Neural cell (in vitro differentiated cells): Measurements from ENCODE around the gene CDH20. TPM values are rescaled to one million over a fixed set of nuclear protein-coding genes. Genes with fewer than 3 reads are reported as not detected.

Source experiments
- H2AFZ ChIP-seq: fragments of 200-600, 300-800 bp; sonication (generic), shearing (Covaris generic); 2 replicates; pipeline ENCODE4 v1.6.0; 2014; ENCODE audit warnings: low read depth, mild to moderate bottlenecking, antibody characterized with exemption, low read length, moderate library complexity
- H3F3A ChIP-seq: fragments of 200-600 bp; shearing (Covaris generic); 2 replicates; pipeline ENCODE4 v1.6.1; 2016; ENCODE audit warnings: mild to moderate bottlenecking, moderate library complexity, mixed read lengths, antibody characterized with exemption, low read length; ENCODE audit not compliant: insufficient read depth, poor library complexity, severe bottlenecking
- H3K27ac ChIP-seq: fragments of 200-600, 300-800 bp; sonication (generic), shearing (Covaris generic); 2 replicates; pipeline ENCODE4 v1.5.1; 2014; ENCODE audit warnings: mild to moderate bottlenecking, low read length, moderate library complexity
- H3K27me3 ChIP-seq: fragments of 300-800, 200-600 bp; sonication (generic), shearing (Covaris generic); 2 replicates; pipeline ENCODE4 v1.6.0; 2014; ENCODE audit warnings: mild to moderate bottlenecking, low read depth, low read length, moderate library complexity; ENCODE audit not compliant: insufficient read depth
- H3K36me3 ChIP-seq: fragments of 300-800, 200-600 bp; sonication (generic), shearing (Covaris generic); 2 replicates; pipeline ENCODE4 v1.5.1; 2014; ENCODE audit warnings: mild to moderate bottlenecking, antibody characterized with exemption, low read length, moderate library complexity; ENCODE audit not compliant: insufficient read depth
- H3K4me2 ChIP-seq: fragments of 300-800, 200-600 bp; sonication (generic), shearing (Covaris generic); 2 replicates; pipeline ENCODE4 v1.6.0; 2014; ENCODE audit warnings: mild to moderate bottlenecking, low read length
- H3K4me3 ChIP-seq: fragments of 300-800, 200-600 bp; sonication (generic), shearing (Covaris generic); 2 replicates; pipeline ENCODE4 v1.5.1; 2014; ENCODE audit warnings: mild to moderate bottlenecking, low read length, moderate library complexity
- H3K79me2 ChIP-seq: fragments of 200-600 bp; shearing (Covaris generic); replicated peaks from 2 replicates; pipeline ENCODE4 v1.6.0; 2014; ENCODE audit warnings: mild to moderate bottlenecking, low read length, moderate library complexity; ENCODE audit not compliant: insufficient read depth
- H3K9ac ChIP-seq: fragments of 300-800, 200-600 bp; sonication (generic), shearing (Covaris generic); 2 replicates; pipeline ENCODE4 v1.6.1; 2016; ENCODE audit warnings: mild to moderate bottlenecking, low read length, mixed read lengths
- H3K9me2 ChIP-seq: fragments of 200-600 bp; shearing (Covaris generic); 2 replicates; pipeline ENCODE4 v1.6.1; 2016; ENCODE audit warnings: mild to moderate bottlenecking, low read length, mixed read lengths; ENCODE audit not compliant: insufficient read depth
- H3K9me3 ChIP-seq: fragments of 200-600, 300-800 bp; sonication (generic), shearing (Covaris generic); 2 replicates; pipeline ENCODE4 v1.6.1; 2016; ENCODE audit warnings: mild to moderate bottlenecking, mixed run types, low read length, moderate library complexity, mixed read lengths
- H4K20me1 ChIP-seq: fragments of 200-600 bp; shearing (Covaris generic); 2 replicates; pipeline ENCODE4 v1.6.1; 2016; ENCODE audit warnings: mild to moderate bottlenecking, mixed run types; ENCODE audit not compliant: insufficient read depth
- CTCF ChIP-seq: fragments of 450-650 bp; IDR thresholded peaks from 2 replicates; pipeline ENCODE4 v1.5.1; 2014; ENCODE audit warnings: antibody characterized with exemption, mild to moderate bottlenecking, moderate library complexity; ENCODE audit not compliant: poor library complexity, severe bottlenecking
- EP300 ChIP-seq: fragments of 450-650 bp; conservative IDR thresholded peaks from 2 replicates; pipeline ENCODE4 v1.6.1; 2014; ENCODE audit warnings: antibody characterized with exemption, mild to moderate bottlenecking, moderate library complexity; ENCODE audit not compliant: poor library complexity, severe bottlenecking
- EZH2 ChIP-seq: fragments of 200-600, 300-800 bp; shearing (Covaris generic), sonication (generic); IDR thresholded peaks from 2 replicates; pipeline ENCODE4 v1.6.1; 2014; ENCODE audit warnings: antibody characterized with exemption, low read length, borderline replicate concordance, mild to moderate bottlenecking; ENCODE audit not compliant: insufficient read depth, poor library complexity, severe bottlenecking
- MXI1 ChIP-seq: fragments of 450-650 bp; conservative IDR thresholded peaks from 2 replicates; pipeline ENCODE4 v1.6.1; 2014; ENCODE audit warnings: antibody characterized with exemption, mild to moderate bottlenecking; ENCODE audit not compliant: poor library complexity, severe bottlenecking
- POLR2AphosphoS5 ChIP-seq: IDR thresholded peaks from 2 replicates; pipeline ENCODE4 v1.6.1; 2012
- RAD21 ChIP-seq: fragments of 450-650 bp; conservative IDR thresholded peaks from 2 replicates; pipeline ENCODE4 v1.6.1; 2014; ENCODE audit warnings: antibody characterized with exemption, mild to moderate bottlenecking, moderate library complexity
- REST ChIP-seq: IDR thresholded peaks from 2 replicates; pipeline ENCODE4 v1.6.1; 2012; ENCODE audit warnings: borderline replicate concordance
- SMC3 ChIP-seq: fragments of 450-650 bp; conservative IDR thresholded peaks from 2 replicates; pipeline ENCODE4 v1.6.1; 2014; ENCODE audit warnings: antibody characterized with exemption, mild to moderate bottlenecking, moderate library complexity; ENCODE audit not compliant: poor library complexity
- TAF1 ChIP-seq: IDR thresholded peaks from 2 replicates; pipeline ENCODE4 v1.6.1; 2012; ENCODE audit warnings: low read depth
- polyA plus RNA-seq: library from polyadenylated mRNA; depleted of rRNA; stranded (reverse); fragments of >200 nt; gene quantifications from 2 replicates; pipeline ENCODE4 v1.2.3, GENCODE V29; 2014

CDH20 gene
- polyA plus RNA-seq, 1 donor from 2014 or later, result 1.7 TPM

- Histone ChIP-seq H3K9me3 (no peaks in the 10 kb centered on the region), H3F3A (no peaks in the 10 kb centered on the region), H3K36me3 (no peaks in the 10 kb centered on the region), H3K9me2 (no peaks in the 10 kb centered on the region), H3K79me2 (no peaks in the 10 kb centered on the region), H3K4me2 (no peak overlapping the region), H3K9ac (no peak overlapping the region), H2AFZ (no peak overlapping the region), H3K27me3 (no peaks in the 10 kb centered on the region), H3K4me3 (no peak overlapping the region), H3K27ac (no peak overlapping the region), H4K20me1 (no peaks in the 10 kb centered on the region)
- TF ChIP-seq CTCF, result no peak
- TF ChIP-seq SMC3, result no peak
- TF ChIP-seq EZH2, result no peak
- no peak for TF ChIP-seq EP300
- no peak for TF ChIP-seq TAF1
- TF ChIP-seq MXI1, result no peak
- no peak for TF ChIP-seq REST
- no peak for TF ChIP-seq RAD21
- TF ChIP-seq POLR2AphosphoS5, result no peak
These were observed 241.4 kb downstream of the CDH20 start for GRCh38 chr18:61574665-61575064.

GRCh38 chr18:61575419-61575818 lies 242.2 kb downstream of the CDH20 start:
- no peaks in the 10 kb centered on the region for H3K27me3 ChIP-seq

More at GRCh38 chr18:61575419-61575818, 242.2 kb downstream of the CDH20 start:
- H3K9ac ChIP-seq, result no peak overlapping the region
- H3F3A ChIP-seq, result no peaks in the 10 kb centered on the region
- no peak overlapping the region for H3K4me3 ChIP-seq
- no peaks in the 10 kb centered on the region for H3K79me2 ChIP-seq
- TF ChIP-seq REST, result no peak
- TF ChIP-seq EZH2, result no peak
- no peak for TF ChIP-seq SMC3
- no peak for TF ChIP-seq TAF1
- no peak for TF ChIP-seq RAD21
- TF ChIP-seq CTCF, result no peak
- TF ChIP-seq POLR2AphosphoS5, result no peak
- no peak for TF ChIP-seq EP300
- no peak for TF ChIP-seq MXI1
- H3K9me2 ChIP-seq, result no peaks in the 10 kb centered on the region
- H3K4me2 ChIP-seq, result no peak overlapping the region
- H4K20me1 ChIP-seq, result no peaks in the 10 kb centered on the region
- no peaks in the 10 kb centered on the region for H3K9me3 ChIP-seq
- no peak overlapping the region for H3K27ac ChIP-seq
- no peaks in the 10 kb centered on the region for H3K36me3 ChIP-seq
- H2AFZ ChIP-seq, result no peak overlapping the region
